Pons (tissue), 1 donor: ENCODE data around the gene IFRD2.
A peak's percentile ranks its signal among the peaks of the same experiment; 100 is the strongest.

Source experiments
- DNase-seq: peaks from one replicate; pipeline ENCODE4 v3.0.0-alpha.2; 2016; ENCODE audit warnings: low spot score

The IFRD2 gene, protein sequence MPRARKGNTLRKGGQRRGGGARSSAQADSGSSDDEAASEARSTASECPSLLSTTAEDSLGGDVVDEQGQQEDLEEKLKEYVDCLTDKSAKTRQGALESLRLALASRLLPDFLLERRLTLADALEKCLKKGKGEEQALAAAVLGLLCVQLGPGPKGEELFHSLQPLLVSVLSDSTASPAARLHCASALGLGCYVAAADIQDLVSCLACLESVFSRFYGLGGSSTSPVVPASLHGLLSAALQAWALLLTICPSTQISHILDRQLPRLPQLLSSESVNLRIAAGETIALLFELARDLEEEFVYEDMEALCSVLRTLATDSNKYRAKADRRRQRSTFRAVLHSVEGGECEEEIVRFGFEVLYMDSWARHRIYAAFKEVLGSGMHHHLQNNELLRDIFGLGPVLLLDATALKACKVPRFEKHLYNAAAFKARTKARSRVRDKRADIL

GRCh38 chr3:50292159-50293078 lies at the start of gene IFRD2:
IFRD2 (minus strand) TSS chr3:50292429; CDS start chr3:50292274, 155 bp downstream.
- DNase-seq, result peak; percentile 97

- no peak for DNase-seq
These were observed 49.3 kb upstream of the IFRD2 start for GRCh38 chr3:50341537-50341936.

DNA sequence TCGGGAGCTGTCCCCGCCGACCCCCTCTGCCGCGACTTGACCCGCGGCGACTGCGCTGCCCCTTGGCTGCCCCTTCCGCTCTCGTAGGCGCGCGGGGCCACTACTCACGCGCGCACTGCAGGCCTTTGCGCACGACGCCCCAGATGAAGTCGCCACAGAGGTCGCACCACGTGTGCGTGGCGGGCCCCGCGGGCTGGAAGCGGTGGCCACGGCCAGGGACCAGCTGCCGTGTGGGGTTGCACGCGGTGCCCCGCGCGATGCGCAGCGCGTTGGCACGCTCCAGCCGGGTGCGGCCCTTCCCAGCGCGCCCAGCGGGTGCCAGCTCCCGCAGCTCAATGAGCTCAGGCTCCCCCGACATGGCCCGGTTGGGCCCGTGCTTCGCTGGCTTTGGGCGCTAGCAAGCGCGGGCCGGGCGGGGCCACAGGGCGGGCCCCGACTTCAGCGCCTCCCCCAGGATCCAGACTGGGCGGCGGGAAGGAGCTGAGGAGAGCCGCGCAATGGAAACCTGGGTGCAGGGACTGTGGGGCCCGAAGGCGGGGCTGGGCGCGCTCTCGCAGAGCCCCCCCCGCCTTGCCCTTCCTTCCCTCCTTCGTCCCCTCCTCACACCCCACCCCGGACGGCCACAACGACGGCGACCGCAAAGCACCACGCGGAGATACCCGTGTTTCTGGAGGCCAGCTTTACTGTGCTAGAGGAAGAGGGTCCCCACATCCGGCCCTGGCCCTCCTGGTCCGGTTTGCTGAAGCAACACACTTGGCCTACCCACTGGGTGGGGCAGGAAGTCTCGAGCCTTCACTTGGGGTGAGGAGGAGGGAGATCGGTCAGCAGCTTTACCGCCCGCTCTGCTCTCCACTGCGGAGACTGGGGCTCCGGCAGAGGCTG lies 48.5 kb upstream of the IFRD2 start, which contains the start of gene RASSF1:
TSS of gene RASSF1 (minus strand) at position 389 of the 882 bp plus-strand sequence. CDS start at position 358, 31 bp downstream.
- DNase-seq, result no peak

DNA sequence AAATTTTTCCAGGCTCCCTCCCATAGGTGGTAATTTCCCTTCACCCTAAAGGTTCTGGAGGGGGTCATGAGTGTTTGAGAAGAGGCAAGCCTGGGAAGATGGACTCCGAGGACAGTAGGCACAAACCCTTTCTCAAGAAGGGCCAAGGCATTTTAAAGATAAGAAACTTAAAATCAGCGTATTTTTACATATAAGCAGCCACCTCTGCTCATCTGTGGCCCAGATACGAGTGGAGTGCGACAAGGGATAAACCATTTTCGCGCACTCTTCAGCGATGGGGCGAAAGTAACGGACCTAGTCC lies 47.9 kb upstream of the IFRD2 start:
- no peak for DNase-seq

GRCh38 chr3:50339485-50340146 lies 47.4 kb upstream of the IFRD2 start:
- DNase-seq, result no peak

- DNase-seq, result peak; percentile 36
These were observed 46.7 kb upstream of the IFRD2 start for GRCh38 chr3:50338965-50339364.

GRCh38 chr3:50337175-50337861 lies 45.1 kb upstream of the IFRD2 start:
- peak; percentile 97 for DNase-seq

DNA sequence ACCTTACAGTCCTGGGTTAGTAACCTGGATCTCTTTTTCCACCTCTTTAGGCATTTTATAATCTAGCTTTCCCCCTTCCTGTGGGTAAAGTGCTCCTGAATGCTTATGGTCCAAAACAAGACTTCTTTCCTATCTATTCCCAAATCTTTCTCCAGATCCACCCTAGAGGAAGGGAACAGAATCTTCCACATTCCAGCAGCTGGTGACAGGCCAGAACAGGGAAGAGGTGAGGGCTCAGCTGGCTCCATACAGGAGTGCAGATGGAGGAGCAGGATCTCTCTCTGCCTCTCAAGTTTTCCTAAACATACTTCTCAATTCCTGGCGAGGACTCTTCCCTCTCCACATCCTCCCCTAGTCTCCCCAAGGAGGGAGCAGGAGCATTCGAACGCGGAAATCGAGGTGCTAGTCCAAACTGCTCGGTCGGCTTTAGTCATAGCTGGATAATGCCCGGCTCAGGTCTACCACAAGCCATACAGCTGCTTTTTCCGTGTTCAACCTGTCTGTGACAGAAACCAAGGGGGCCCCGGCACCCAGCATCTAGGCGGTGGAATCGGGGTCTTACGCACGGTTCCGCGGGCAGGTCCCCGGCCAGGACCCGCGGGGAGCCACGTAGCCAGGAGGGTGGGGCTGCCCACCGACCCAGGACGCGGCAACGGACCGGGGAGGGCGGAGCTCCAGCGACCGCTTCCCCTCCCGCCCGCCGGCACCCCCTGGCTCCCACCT lies 44.4 kb upstream of the IFRD2 start:
- peak; percentile 26 for DNase-seq

- DNase-seq, result no peak
These were observed 42.3 kb upstream of the IFRD2 start for GRCh38 chr3:50334339-50335075.

DNA sequence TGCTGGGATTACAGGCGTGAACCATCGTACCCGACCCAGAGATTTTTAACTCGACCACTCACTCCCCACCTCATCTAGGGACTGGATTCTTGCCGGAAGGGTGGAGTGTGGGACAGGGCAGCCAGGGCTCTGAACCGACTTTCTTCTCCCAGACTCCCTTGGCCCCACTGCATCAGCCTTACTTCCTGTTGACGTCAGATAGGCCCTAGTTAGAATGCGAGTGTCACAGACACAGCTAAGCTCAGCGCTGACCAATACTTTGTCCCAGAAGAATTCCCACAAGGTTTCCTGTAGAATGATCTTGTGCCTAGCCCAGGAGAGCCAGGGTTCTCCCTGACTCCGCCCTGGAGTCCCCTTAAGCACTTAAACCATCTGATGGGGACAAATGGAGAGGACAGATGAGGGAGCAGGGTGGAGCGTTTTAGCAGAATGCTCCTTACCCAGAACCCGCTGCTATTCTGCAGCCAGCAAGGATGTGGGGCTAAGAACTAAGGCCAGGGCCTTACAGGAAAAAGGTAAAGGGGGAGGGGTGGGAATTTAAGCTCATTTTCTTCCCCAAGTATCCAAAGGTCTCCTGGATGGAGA lies 41.6 kb upstream of the IFRD2 start:
- no peak for DNase-seq

DNA sequence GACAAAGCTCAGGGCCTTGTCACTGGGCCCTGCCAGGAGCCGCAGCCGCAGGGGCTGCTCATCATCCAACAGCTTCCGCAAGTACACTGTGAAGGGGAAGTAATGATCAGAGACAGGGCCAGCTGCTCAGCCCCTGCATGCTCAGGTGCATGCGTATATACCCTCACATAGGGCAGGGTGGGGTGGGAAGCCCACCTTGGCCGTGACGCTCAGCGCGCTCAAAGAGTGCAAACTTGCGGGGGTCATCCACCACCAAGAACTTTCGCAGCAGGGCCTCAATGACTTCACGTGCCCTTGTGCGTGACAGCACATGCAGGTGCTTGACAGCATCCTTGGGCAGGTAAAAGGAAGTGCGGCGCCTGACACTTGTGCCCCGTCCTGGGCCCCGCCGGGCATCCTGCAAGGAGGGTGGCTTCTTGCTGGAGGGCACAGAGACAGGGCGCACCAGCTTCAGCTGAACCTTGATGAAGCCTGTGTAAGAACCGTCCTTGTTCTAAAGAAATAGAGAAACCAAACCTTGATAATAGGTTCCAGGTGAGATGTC lies 39.2 kb upstream of the IFRD2 start:
- no peak for DNase-seq

DNA sequence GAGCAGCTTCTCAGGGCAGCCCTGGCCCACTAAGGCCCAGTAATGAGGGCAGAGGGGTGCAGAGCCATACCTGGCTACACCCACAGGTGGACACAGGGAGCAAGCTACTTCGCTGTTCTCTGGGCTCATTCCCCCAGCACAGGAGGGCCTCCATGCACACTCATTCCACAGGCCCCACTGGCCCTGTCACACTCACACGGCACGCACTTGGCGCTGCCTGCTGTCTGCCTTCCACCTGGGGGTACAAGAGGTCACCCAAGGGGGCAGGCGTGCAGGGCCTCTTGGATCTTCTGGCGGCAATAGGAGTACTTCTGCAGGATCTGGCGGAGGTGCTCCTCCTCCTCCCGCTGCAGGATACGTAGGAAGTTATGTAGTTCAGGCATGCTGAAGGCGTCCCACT lies 38.1 kb upstream of the IFRD2 start:
- DNase-seq, result no peak

DNA sequence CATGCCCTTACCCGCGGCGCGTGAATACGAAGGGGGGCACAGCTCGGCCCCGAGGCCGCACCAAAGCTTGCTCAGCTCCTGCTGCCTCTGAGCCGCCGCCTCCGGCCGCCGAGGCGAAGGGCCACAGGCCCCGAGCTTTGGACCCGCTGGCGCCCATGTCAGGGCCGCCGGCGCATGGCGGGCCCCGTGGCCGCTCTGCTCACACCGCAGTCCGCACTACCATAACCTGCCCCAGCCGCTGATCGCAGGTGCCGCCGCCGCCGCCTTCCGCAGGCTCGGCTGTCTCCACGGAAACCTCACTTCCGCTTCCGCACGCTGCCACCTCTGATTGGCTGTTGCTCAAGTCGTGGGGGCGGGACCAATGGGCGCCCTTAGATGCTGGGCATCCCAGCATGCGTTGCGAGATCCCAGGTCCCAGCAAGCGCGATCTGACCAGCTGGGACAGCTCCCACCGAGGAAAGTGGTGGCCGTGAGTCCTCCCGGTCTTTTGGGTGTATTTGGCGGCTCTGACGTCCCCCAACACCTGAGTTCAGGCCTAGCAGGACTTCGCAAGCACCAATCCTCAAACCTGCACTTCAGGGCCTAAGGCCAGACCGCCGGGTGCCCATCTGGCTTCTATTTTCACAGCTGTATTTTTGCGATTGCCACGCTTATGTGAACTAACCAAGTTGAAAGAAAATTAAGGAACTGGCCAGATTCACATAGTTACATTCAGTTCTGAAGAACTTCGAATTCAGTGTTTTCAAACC lies 35.9 kb upstream of the IFRD2 start, which contains the start of gene TUSC2:
TSS of gene TUSC2 (minus strand) at position 281 of the 749 bp plus-strand sequence. CDS start at position 157, 124 bp downstream.
- DNase-seq, result peak; percentile 98

DNA sequence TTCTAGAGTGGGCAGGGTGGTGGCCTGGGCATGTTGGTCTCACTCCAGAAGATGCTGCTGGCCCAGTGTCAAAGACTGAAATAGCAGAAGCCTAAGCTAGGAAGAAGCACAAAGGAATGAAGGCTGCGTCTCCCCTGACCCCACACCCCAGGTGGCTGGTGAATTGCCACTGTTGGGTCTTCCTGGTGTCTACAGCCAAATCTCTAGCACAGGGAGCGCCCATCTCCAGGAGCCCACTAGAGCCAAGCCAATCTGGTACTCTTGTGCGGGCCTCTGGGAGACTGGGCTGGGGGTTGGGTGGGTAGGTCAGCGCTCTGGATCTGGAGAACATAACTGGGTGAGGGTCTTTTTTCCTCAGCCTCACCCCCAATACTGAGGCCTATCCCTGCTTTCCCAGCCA lies 34.9 kb upstream of the IFRD2 start:
- DNase-seq, result no peak

- no peak for DNase-seq
These were observed 33.9 kb upstream of the IFRD2 start for GRCh38 chr3:50326182-50326541.

GRCh38 chr3:50325497-50326181 lies 33.4 kb upstream of the IFRD2 start:
- no peak for DNase-seq

DNA sequence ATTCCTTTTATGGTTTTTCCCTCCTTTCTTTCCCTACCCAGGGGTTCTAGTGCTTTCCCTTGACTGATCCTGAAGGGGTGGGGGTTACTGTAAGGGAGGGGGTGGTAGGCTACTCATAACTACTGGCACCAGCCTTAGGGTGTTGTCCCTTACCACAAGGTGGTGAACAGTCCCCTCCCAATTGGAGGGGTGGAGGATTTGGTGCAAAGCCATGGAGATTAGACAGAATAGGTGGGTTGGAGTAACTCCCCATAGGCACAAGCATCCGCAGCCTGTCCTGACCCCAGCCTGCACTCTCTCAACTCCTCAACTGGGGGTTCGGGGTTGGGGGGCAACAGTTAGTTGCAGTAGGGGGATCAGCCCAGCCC lies 32.9 kb upstream of the IFRD2 start:
- no peak for DNase-seq
